ENCODE measurements around the gene E2F4.

E2F4 gene

DNA sequence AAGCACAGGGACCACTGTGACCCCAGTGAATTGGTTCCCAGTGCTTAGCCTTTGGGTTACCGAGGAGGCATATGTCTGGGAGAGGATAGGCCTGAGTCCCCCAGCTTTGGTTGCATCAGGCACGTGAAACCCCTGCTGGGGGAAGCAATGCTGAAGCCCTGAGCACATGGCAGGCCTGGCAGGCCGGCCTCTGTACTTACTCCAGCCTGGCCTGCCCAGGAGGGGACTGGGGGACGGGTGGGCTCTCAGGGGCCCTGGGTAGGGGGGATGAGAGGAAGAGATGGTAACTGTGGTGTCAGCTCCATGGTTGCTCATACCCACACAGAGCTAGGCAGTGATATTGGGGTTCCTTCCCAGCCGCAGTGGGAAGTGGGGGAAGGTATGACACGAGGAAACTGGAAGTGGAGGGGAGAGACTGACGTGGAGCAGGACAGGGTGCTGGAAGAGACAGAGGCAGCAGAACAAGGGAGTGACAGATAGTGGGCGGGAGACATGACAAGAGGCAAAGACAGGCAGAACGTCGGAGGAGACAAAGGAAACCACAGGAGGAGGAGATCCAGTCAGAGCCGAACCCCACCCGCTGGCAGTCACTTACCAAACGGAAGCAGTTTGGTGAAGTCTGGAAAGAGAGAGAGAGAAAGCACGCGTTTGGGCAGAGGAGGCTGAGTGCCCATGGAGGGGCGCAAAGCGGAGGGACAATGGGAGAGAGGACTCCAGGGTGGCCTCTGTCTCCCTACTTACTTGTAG is 44.0 kb downstream of the E2F4 start:
- no peak for DNase-seq (ENCODE audit: low read depth, low spot score)
- no peak overlapping the region for H3K4me3 ChIP-seq (ENCODE audit: low read depth, low read length)
- in situ Hi-C loops (cut with HindIII; ENCODE audit: low sequenced_read_pairs), result no loop called here
- TF ChIP-seq, protein P1, sequence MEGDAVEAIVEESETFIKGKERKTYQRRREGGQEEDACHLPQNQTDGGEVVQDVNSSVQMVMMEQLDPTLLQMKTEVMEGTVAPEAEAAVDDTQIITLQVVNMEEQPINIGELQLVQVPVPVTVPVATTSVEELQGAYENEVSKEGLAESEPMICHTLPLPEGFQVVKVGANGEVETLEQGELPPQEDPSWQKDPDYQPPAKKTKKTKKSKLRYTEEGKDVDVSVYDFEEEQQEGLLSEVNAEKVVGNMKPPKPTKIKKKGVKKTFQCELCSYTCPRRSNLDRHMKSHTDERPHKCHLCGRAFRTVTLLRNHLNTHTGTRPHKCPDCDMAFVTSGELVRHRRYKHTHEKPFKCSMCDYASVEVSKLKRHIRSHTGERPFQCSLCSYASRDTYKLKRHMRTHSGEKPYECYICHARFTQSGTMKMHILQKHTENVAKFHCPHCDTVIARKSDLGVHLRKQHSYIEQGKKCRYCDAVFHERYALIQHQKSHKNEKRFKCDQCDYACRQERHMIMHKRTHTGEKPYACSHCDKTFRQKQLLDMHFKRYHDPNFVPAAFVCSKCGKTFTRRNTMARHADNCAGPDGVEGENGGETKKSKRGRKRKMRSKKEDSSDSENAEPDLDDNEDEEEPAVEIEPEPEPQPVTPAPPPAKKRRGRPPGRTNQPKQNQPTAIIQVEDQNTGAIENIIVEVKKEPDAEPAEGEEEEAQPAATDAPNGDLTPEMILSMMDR (IDR thresholded peaks at IDR 0.05; ENCODE audit: low read depth, low read length), result no peak

DNA sequence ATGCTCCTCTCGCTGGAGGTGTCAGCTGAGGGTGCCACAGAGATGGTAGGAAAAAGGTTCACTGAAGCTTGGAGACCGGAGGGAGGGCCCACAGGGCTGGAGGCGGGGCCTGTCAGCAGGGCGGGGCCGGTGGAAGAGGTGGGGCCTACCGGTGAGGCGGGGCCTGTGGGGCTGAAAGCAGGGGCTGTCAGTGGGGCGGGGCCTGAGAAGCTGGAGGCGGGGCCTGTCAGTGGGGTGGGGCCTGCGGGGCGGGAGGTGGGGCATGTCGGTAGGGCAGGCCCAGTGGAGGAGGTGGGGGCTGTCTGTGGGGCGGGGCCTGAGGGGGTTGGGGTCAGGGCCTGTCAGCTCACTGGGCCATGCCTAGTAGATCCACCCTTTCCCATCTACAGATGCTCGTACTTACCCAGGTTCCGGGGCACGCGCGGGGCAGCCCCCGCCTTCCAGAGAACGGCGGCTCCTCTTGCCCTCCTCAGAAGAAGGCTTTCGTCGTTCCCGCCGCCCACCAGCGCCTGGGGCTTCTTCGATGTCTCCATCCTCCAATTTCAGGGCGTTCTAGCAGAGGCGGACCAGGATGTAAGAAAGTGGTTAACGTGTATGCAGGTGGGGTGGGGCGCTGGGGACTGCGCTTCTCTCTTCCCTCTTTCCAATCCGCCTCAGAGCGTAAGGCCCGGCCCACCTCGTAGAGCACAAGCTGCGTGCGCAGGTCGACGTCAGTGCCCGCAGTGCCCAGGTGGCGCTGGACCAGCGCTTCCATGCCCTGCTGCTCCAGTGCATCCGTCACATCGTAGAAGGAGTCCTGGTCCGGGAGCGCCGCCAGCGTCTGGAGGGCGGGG is 44.8 kb downstream of the E2F4 start:
- H3K4me3 ChIP-seq (ENCODE audit: low read depth, low read length), result no peak overlapping the region
- peak; percentile 67 for DNase-seq (ENCODE audit: low read depth, low spot score)
- in situ Hi-C loops (cut with HindIII; ENCODE audit: low sequenced_read_pairs), result no loop called here

DNA sequence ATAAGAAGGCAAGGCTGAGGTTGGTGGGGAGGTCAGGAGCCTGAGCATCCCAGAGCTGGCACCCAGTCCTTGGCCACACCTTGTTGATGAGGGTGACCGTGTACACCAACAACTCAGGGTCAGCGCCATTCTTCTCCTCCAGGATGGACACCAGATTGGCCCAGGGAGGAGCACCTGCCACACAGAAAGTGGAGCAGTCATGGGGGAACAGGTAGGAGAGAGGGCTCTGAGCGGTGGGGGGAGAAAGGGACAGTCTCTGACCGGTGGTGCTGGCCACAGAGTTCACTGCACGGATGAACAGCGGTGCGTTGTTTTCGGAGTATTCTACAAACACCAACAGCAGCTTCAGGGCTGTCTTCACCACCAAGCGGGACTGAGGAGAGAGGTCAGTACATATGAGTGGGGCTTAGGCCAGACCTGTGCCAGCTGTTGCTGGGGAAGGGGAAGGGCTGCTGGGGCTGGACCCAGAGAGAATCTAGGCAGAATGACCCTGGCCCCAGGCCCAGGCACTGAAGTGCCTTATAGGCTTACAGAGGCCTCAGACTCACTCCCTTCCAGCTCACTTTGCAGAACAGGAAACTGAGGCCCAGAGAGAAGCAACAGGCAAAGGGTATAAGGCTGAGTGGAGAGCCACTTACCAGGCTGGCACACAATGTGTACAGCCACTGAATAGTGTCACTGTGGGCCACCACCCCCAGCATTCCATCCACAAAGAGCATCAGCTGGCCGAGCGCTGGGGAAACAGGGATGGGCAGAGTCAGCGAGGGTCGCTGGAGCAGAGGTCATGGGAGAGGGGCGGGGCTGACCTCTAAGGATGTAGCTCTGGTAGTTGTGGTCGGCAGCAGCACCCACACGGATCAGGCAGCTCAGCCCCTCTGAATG is 45.7 kb downstream of the E2F4 start:
- no peak for DNase-seq (ENCODE audit: low read depth, low spot score)
- in situ Hi-C loops (cut with HindIII; ENCODE audit: low sequenced_read_pairs), result no loop called here
- TF ChIP-seq, protein P1 (IDR thresholded peaks at IDR 0.05; ENCODE audit: low read depth, low read length), result no peak
- no peak overlapping the region for H3K4me3 ChIP-seq (ENCODE audit: low read depth, low read length)

More for the DNA sequence above, 44.8 kb downstream of the E2F4 start:
- TF ChIP-seq, protein P1 (IDR thresholded peaks at IDR 0.05; ENCODE audit: low read depth, low read length), result no peak

DNA sequence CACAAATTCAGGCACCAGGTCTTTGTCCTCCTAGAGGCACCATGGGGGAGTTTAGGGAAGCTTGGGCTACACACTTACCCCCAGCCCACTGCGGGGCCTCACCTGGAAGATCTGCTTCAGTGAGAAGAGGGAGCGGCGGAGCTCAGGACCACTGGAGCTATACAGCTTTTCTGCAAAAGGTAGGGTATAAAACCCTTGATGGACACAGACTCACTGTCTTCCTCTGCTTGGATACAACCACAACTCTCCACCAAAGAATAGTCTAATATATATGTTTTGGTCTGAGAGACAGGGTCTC is 46.3 kb downstream of the E2F4 start:
- no peak overlapping the region for H3K4me3 ChIP-seq (ENCODE audit: low read depth, low read length)
- in situ Hi-C loops (cut with HindIII; ENCODE audit: low sequenced_read_pairs), result no loop called here
- TF ChIP-seq, protein P1 (IDR thresholded peaks at IDR 0.05; ENCODE audit: low read depth, low read length), result no peak
- no peak for DNase-seq (ENCODE audit: low read depth, low spot score)

DNA sequence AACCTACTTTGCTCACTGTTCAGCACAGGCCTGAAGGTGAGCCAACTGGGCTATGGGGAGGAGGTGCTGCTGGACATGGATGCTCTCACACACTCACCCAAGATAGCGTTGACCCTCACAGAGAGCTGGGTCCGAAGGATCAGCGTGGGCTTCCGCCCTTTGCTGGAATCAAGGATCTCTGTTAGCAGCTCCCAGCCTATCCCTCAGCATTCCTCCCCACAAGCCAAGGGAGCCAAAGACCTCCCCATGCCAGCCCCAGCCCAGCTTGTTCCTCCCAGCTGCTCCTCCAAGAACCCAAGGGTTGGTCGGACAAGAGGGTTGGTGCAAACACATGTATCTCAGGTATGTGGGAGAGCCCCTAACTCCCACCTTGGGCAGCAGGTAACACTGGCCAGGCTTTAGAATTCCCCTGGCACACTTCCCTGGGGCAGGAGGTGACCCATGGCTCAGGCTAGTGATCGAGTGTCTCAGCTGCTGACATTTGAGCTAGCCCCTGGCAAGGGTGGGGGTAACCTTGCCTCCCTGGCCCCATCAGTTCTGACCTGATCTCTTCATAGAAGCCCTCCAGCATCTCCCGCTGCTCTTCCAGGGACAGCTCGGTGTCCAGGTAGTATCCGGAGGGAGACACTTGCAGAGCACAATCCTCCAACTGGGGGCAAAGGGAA is 47.0 kb downstream of the E2F4 start:
- H3K4me3 ChIP-seq (ENCODE audit: low read depth, low read length), result no peak overlapping the region
- TF ChIP-seq, protein P1 (IDR thresholded peaks at IDR 0.05; ENCODE audit: low read depth, low read length), result no peak
- in situ Hi-C loops (cut with HindIII; ENCODE audit: low sequenced_read_pairs), result no loop called here
- DNase-seq (ENCODE audit: low read depth, low spot score), result no peak

DNA sequence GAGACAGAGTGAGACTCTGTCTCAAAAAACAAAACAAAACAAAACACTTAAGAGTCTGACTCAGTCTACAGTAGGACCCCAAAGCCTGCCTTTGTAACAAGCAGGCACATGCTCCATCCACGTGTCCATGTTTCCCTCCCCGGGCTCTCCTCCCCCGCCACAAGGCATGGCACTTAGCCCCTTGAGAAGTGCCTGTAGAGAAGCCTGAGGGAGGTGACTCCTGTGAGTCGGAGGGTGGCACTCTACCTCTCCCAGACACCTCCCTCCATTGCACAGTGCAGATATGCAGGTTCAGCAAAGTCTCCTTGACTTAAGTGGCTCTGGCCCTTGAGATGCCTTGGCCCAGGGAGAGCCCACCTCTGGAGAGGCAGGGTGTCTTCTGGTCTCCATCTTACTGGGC is 48.6 kb downstream of the E2F4 start:
- in situ Hi-C loops (cut with HindIII; ENCODE audit: low sequenced_read_pairs), result no loop called here
- no peak overlapping the region for H3K4me3 ChIP-seq (ENCODE audit: low read depth, low read length)
- DNase-seq (ENCODE audit: low read depth, low spot score), result no peak
- TF ChIP-seq, protein P1 (IDR thresholded peaks at IDR 0.05; ENCODE audit: low read depth, low read length), result no peak

Measured in astrocyte of the spinal cord (primary cell).